IMR-90 (cell line): ENCODE data around the gene EPB41L1. TPM values are rescaled to one million over a fixed set of nuclear protein-coding genes. Genes with fewer than 3 reads are reported as not detected.

ENCODE experiments used
- ATAC-seq: fragments of 200-7000 bp; cut with Tn5 transposase; 2 replicates; pipeline ENCODE4 v1.9.1; 2020; ENCODE audit warnings: low read depth, mild to moderate bottlenecking, moderate library complexity
- BruUV-seq: library from RNA; stranded (reverse); fragments of 400-500 nt; replicated peaks from 2 replicates; lab custom pipeline; 2021; lab: Mats Ljungman, UMichigan
- CTCF ChIA-PET: fragments of 300-600 bp; formaldehyde crosslinking; extraction: SDS; loops from one replicate; lab custom pipeline; 2021; ENCODE audit warnings: antibody characterized with exemption; lab: Yijun Ruan, JAX
- POLR2A ChIA-PET: fragments of 300-600 bp; sonication (Branson Sonifier 250); formaldehyde crosslinking; loops from one replicate; lab custom pipeline; 2022; ENCODE audit warnings: antibody characterized with exemption; ENCODE audit not compliant: unreplicated experiment; lab: Charles Lee
- DNase-seq: peaks from one replicate; pipeline ENCODE4 v3.0.0; 2013
- H2AFZ ChIP-seq: replicated peaks from 2 replicates; pipeline ENCODE3; 2013; ENCODE audit warnings: low read length, mild to moderate bottlenecking; ENCODE audit not compliant: poor library complexity
- H2AK5ac ChIP-seq: 2 replicates; pipeline ENCODE4 v1.6.1; 2013; ENCODE audit warnings: low read depth, low read length, inconsistent platforms
- H2AK9ac ChIP-seq: replicated peaks from 2 replicates; pipeline ENCODE3; 2013; ENCODE audit warnings: mild to moderate bottlenecking, low read depth, low read length, moderate library complexity; ENCODE audit not compliant: poor library complexity
- H2BK120ac ChIP-seq: 2 replicates; pipeline ENCODE4 v1.6.1; 2013; ENCODE audit warnings: low read depth, low read length, inconsistent platforms
- H2BK15ac ChIP-seq: 3 replicates; pipeline ENCODE4 v1.6.1; 2013; ENCODE audit warnings: low read depth, low read length, inconsistent platforms
- H2BK20ac ChIP-seq: 2 replicates; pipeline ENCODE4 v1.6.1; 2013; ENCODE audit warnings: low read depth, mild to moderate bottlenecking, inconsistent platforms, low read length, moderate library complexity
- H2BK5ac ChIP-seq: 2 replicates; pipeline ENCODE4 v1.6.1; 2013; ENCODE audit warnings: mild to moderate bottlenecking, low read depth, low read length, inconsistent platforms; ENCODE audit not compliant: poor library complexity, severe bottlenecking
- H3K14ac ChIP-seq: replicated peaks from 2 replicates; pipeline ENCODE4 v1.6.1; 2013; ENCODE audit warnings: low read depth, low read length, inconsistent platforms
- H3K18ac ChIP-seq: 2 replicates; pipeline ENCODE4 v1.6.1; 2013; ENCODE audit warnings: low read depth, low read length, control low read depth
- H3K23ac ChIP-seq: 2 replicates; pipeline ENCODE4 v1.6.1; 2013; ENCODE audit warnings: low read depth, low read length, inconsistent platforms
- H3K27ac ChIP-seq: 2 replicates; pipeline ENCODE4 v1.5.1; 2013; ENCODE audit warnings: mild to moderate bottlenecking, control low read depth, low read length; ENCODE audit not compliant: insufficient read depth
- H3K27me3 ChIP-seq: 2 replicates; pipeline ENCODE4 v1.6.1; 2013; ENCODE audit warnings: low read length; ENCODE audit not compliant: control insufficient read depth, insufficient read depth
- H3K36me3 ChIP-seq: 2 replicates; pipeline ENCODE4 v1.6.1; 2013; ENCODE audit warnings: low read length, mixed read lengths; ENCODE audit not compliant: control insufficient read depth, insufficient read depth
- H3K4ac ChIP-seq: 2 replicates; pipeline ENCODE4 v1.6.1; 2013; ENCODE audit warnings: low read depth, low read length, inconsistent platforms
- H3K4me1 ChIP-seq: 2 replicates; pipeline ENCODE4 v1.6.1; 2013; ENCODE audit warnings: low read length, mixed read lengths; ENCODE audit not compliant: control insufficient read depth, insufficient read depth
- H3K4me2 ChIP-seq: 2 replicates; pipeline ENCODE4 v1.6.1; 2013; ENCODE audit warnings: low read depth, mild to moderate bottlenecking, control low read depth, low read length, moderate library complexity
- H3K4me3 ChIP-seq: 2 replicates; pipeline ENCODE4 v1.5.1; 2013; ENCODE audit warnings: low read depth, mild to moderate bottlenecking, control low read depth, low read length, moderate library complexity; ENCODE audit not compliant: insufficient read depth
- H3K56ac ChIP-seq: 2 replicates; pipeline ENCODE4 v1.6.1; 2013; ENCODE audit warnings: low read length, inconsistent platforms; ENCODE audit not compliant: insufficient read depth; ENCODE audit errors: extremely low read depth
- H3K79me1 ChIP-seq, 2 experiments: 2 replicates each; pipeline ENCODE4 v1.6.1; 2013; ENCODE audit warnings: low read length in 2 of 2, inconsistent platforms in 1 of 2, low read depth in 1 of 2
- H3K9ac ChIP-seq: 2 replicates; pipeline ENCODE4 v1.6.1; 2013; ENCODE audit warnings: low read depth, low read length, control low read depth
- H3K9me1 ChIP-seq: 2 replicates; pipeline ENCODE4 v1.6.1; 2013; ENCODE audit warnings: low read length, inconsistent platforms; ENCODE audit not compliant: insufficient read depth
- H3K9me3 ChIP-seq: 2 replicates; pipeline ENCODE4 v1.6.1; 2013; ENCODE audit warnings: low read length; ENCODE audit not compliant: control insufficient read depth, insufficient read depth
- H4K20me1 ChIP-seq: 2 replicates; pipeline ENCODE4 v1.6.1; 2013; ENCODE audit warnings: low read length, inconsistent platforms; ENCODE audit not compliant: insufficient read depth
- H4K5ac ChIP-seq: 2 replicates; pipeline ENCODE4 v1.6.1; 2013; ENCODE audit warnings: mild to moderate bottlenecking, low read depth, low read length, control low read depth
- H4K8ac ChIP-seq, 2 experiments: 2 replicates each; pipeline ENCODE4 v1.6.1; 2013; ENCODE audit warnings: low read depth in 2 of 2, low read length in 2 of 2, control low read depth in 1 of 2, inconsistent platforms in 1 of 2
- H4K91ac ChIP-seq: 2 replicates; pipeline ENCODE4 v1.6.1; 2013; ENCODE audit warnings: low read depth, low read length, inconsistent platforms; ENCODE audit not compliant: insufficient read depth
- BHLHE40 ChIP-seq: fragments of 150-350 bp; IDR thresholded peaks from 2 replicates; pipeline ENCODE4 v1.6.1; 2016; ENCODE audit warnings: mild to moderate bottlenecking, low read depth, low read length
- CHD1 ChIP-seq: IDR thresholded peaks from 2 replicates; pipeline ENCODE4 v1.6.1; 2012; ENCODE audit warnings: low read depth, low read length, improper control_type of control experiment
- ELK1 ChIP-seq: fragments of 150-350 bp; IDR thresholded peaks from 2 replicates; pipeline ENCODE4 v1.6.1; 2016; ENCODE audit warnings: low read depth, mild to moderate bottlenecking, low read length, moderate library complexity, borderline replicate concordance
- MAFK ChIP-seq: IDR thresholded peaks from 2 replicates; pipeline ENCODE4 v1.6.1; 2012; ENCODE audit warnings: low read depth, low read length, improper control_type of control experiment
- MXI1 ChIP-seq: IDR thresholded peaks from 2 replicates; pipeline ENCODE4 v1.6.1; 2012; ENCODE audit warnings: low read depth, mild to moderate bottlenecking, low read length, moderate library complexity, borderline replicate concordance
- NFE2L2 ChIP-seq: fragments of 150-350 bp; IDR thresholded peaks from 2 replicates; pipeline ENCODE4 v1.6.1; 2016; ENCODE audit warnings: low read depth, mild to moderate bottlenecking, low read length
- WGBS, 2 experiments: methylation state at CpG; one replicate each; pipeline versions ENCODE4 v1.1.5 to v1.1.7; 2013; ENCODE audit warnings: missing lambda C conversion rate in 2 of 2; ENCODE audit not compliant: insufficient read length in 1 of 2; ENCODE audit errors: extremely low coverage in 2 of 2; 5-methylcytosine and 5-hydroxymethylcytosine counted together
- dilution Hi-C: fragments of 300-500 bp; cut with HindIII; formaldehyde crosslinking; loops from one replicate; pipeline ENCODE4 v1.14.3; 2018; ENCODE audit warnings: low sequenced_read_pairs; ENCODE audit not compliant: unreplicated experiment
- in situ Hi-C: fragments of 300-500 bp; cut with MboI; formaldehyde crosslinking; loops from 3 replicates; pipeline ENCODE4 v1.14.3; 2019; ENCODE audit warnings: low sequenced_read_pairs, inconsistent platforms, mixed read lengths
- intact Hi-C: fragments of 100-400 bp; cut with micrococcal nuclease; formaldehyde crosslinking; loops from 2 replicates; pipeline ENCODE4 v1.10.0; 2022
- polyA plus RNA-seq, 3 experiments: library from polyadenylated mRNA; depleted of rRNA; stranded (reverse); fragments of >200 nt; gene quantifications; 2 replicates each; pipeline ENCODE4 v1.2.3, GENCODE V29; 2012; ENCODE audit warnings: low replicate concordance in 1 of 3
- total RNA-seq: library from RNA; depleted of rRNA; stranded (reverse); fragments of >200 nt; gene quantifications from 2 replicates; pipeline ENCODE4 v1.2.3, GENCODE V29; 2012

Gene EPB41L1
- total and polyA plus RNA-seq, 2 of the 4 experiments (the other 2 are of a cell fraction) = 12.5 to 33.7 TPM

- H2BK5ac ChIP-seq = no peak overlapping the region
- no peak for TF ChIP-seq MAFK
- no peak for TF ChIP-seq ELK1
- no peak for TF ChIP-seq BHLHE40
- no peak for TF ChIP-seq NFE2L2
- TF ChIP-seq CHD1 = no peak
- no peak for TF ChIP-seq MXI1
- H3K4me2 ChIP-seq = no peak overlapping the region
- 97% methylated on average over 7 of the region's 12 CpGs; no CpG with 5 or more reads in 1 of the 2 experiments for WGBS, 2 experiments
- ChIA-PET POLR2A (no interaction called here), CTCF (interaction anchor here (0.8 to 1.3 kb wide), 2 partner anchors 9 to 12 kb away, joined by 3 read pairs; no protein-coding TSS in a partner anchor)
- DNase-seq (no peak), ATAC-seq (no peak)
- H3K9me1 ChIP-seq = peaks cover 11% of the 10 kb centered on the region; the same call in 1 of the 2 replicates
- H2BK15ac ChIP-seq = no peak overlapping the region
- H3K36me3 ChIP-seq = peaks cover 39% of the 10 kb centered on the region
- peaks cover 18 to 22% of the 10 kb centered on the region in 2 experiments for H3K79me1 ChIP-seq
- H4K91ac ChIP-seq = no peak overlapping the region
- H2BK120ac ChIP-seq = no peak overlapping the region
- no peak overlapping the region for H2AK5ac ChIP-seq
- no peak overlapping the region for H3K56ac ChIP-seq
- no peak overlapping the region for H3K9ac ChIP-seq
- H3K4me3 ChIP-seq = no peak overlapping the region
- dilution Hi-C loops = no loop called here
- no peak overlapping the region for H3K23ac ChIP-seq
- no peak overlapping the region for H4K8ac ChIP-seq
- no peak overlapping the region for H3K18ac ChIP-seq
- H3K14ac ChIP-seq = no peak overlapping the region
- no peak overlapping the region for H2AFZ ChIP-seq
- no peak overlapping the region for H2BK20ac ChIP-seq
- H3K4ac ChIP-seq = no peak overlapping the region
- intact Hi-C loops = no loop called here
- H4K20me1 ChIP-seq = peaks cover 16% of the 10 kb centered on the region
- no peaks in the 10 kb centered on the region for H3K27me3 ChIP-seq
- no peak overlapping the region for H3K27ac ChIP-seq
- in situ Hi-C loops = no loop called here
- no peaks in the 10 kb centered on the region for H3K9me3 ChIP-seq
- no peak overlapping the region for H4K5ac ChIP-seq
- no TSS peak for BruUV-seq
- no peak overlapping the region for H2AK9ac ChIP-seq
- H3K4me1 ChIP-seq = no peaks in the 10 kb centered on the region
These were observed 100.9 kb downstream of the EPB41L1 start for GRCh38 chr20:36255445-36255844.
